M059J (cell line): ENCODE data around the gene SCN5A. TPM values are rescaled to one million over a fixed set of nuclear protein-coding genes. Genes with fewer than 3 reads are reported as not detected.

Experiments used
- DNase-seq: peaks from one replicate; pipeline ENCODE4 v3.0.0-alpha.2; 2012; ENCODE audit warnings: low read depth
- total RNA-seq: library from RNA; depleted of rRNA; stranded (reverse); fragments of >200 nt; shearing (Covaris generic); gene quantifications from 2 replicates; pipeline ENCODE4 v1.2.3, GENCODE V29; 2014

The SCN5A gene
- total RNA-seq, 1 experiment from 2014 or later: 1.6 TPM

- no peak for DNase-seq
Observed at GRCh38 chr3:38561746-38562466, 87.6 kb downstream of the SCN5A start.

GRCh38 chr3:38560996-38561717 is 88.3 kb downstream of the SCN5A start:
- no peak for DNase-seq

GRCh38 chr3:38560284-38560683 is 89.2 kb downstream of the SCN5A start:
- no peak for DNase-seq

GRCh38 chr3:38558864-38559263 is 90.6 kb downstream of the SCN5A start:
- no peak for DNase-seq

GRCh38 chr3:38556640-38557358 is 92.7 kb downstream of the SCN5A start:
- DNase-seq: no peak

GRCh38 chr3:38555926-38556325 is 93.6 kb downstream of the SCN5A start:
- DNase-seq: no peak

- no peak for DNase-seq
Observed at GRCh38 chr3:38555149-38555840, 94.2 kb downstream of the SCN5A start.

GRCh38 chr3:38554127-38554827 is 95.2 kb downstream of the SCN5A start:
- no peak for DNase-seq

- DNase-seq: no peak
Observed at GRCh38 chr3:38553071-38553470, 96.4 kb downstream of the SCN5A start.

GRCh38 chr3:38552364-38552763 is 97.1 kb downstream of the SCN5A start:
- DNase-seq: no peak

GRCh38 chr3:38551026-38551832 is 98.3 kb downstream of the SCN5A start:
- DNase-seq: no peak

GRCh38 chr3:38549957-38550840 is 99.3 kb downstream of the SCN5A start:
- DNase-seq: no peak

- no peak for DNase-seq
Observed at GRCh38 chr3:38549486-38549885, 100.0 kb downstream of the SCN5A start.

GRCh38 chr3:38549082-38549481 is 100.4 kb downstream of the SCN5A start:
- no peak for DNase-seq

GRCh38 chr3:38548154-38548931 is 101.1 kb downstream of the SCN5A start:
- peak; percentile 76 for DNase-seq

- no peak for DNase-seq
Observed at GRCh38 chr3:38545983-38546382, 103.5 kb downstream of the SCN5A start.

GRCh38 chr3:38545550-38545949 is 103.9 kb downstream of the SCN5A start:
- DNase-seq: no peak

GRCh38 chr3:38544926-38545325 is 104.6 kb downstream of the SCN5A start:
- DNase-seq: no peak

- peak; percentile 44 for DNase-seq
Observed at GRCh38 chr3:38543586-38543985, 105.9 kb downstream of the SCN5A start.
